PC-9 (cell line): ENCODE results near the gene NAA38.

ENCODE experiments used
- EZH2 ChIP-seq: fragments of 200-600 bp; sonication (generic); IDR thresholded peaks from 2 replicates; pipeline ENCODE4 v1.8.0; 2017; ENCODE audit warnings: antibody characterized with exemption, low read depth
- TF ChIP-seq, protein P1 (sequence below): fragments of 200-600 bp; sonication (generic); conservative IDR thresholded peaks from 2 replicates; pipeline ENCODE4 v1.6.1; 2017; ENCODE audit warnings: mixed run types, antibody characterized with exemption, mild to moderate bottlenecking, moderate library complexity

- TF ChIP-seq, protein P1, sequence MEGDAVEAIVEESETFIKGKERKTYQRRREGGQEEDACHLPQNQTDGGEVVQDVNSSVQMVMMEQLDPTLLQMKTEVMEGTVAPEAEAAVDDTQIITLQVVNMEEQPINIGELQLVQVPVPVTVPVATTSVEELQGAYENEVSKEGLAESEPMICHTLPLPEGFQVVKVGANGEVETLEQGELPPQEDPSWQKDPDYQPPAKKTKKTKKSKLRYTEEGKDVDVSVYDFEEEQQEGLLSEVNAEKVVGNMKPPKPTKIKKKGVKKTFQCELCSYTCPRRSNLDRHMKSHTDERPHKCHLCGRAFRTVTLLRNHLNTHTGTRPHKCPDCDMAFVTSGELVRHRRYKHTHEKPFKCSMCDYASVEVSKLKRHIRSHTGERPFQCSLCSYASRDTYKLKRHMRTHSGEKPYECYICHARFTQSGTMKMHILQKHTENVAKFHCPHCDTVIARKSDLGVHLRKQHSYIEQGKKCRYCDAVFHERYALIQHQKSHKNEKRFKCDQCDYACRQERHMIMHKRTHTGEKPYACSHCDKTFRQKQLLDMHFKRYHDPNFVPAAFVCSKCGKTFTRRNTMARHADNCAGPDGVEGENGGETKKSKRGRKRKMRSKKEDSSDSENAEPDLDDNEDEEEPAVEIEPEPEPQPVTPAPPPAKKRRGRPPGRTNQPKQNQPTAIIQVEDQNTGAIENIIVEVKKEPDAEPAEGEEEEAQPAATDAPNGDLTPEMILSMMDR = no peak
- no peak for TF ChIP-seq EZH2
Measured at GRCh38 chr17:7830616-7831015, 26.7 kb downstream of the NAA38 start.
